Natural killer cell treated with Interleukin-12 subunit alpha and Interleukin-12 subunit beta and Interleukin-15 and Interleukin-18, amount 100 ng/mL, for 72 hours (primary cell): ENCODE data around the gene ADAM8. TPM values are rescaled to one million over a fixed set of nuclear protein-coding genes. Genes with fewer than 3 reads are reported as not detected.
A peak's percentile ranks its signal among the peaks of the same experiment; 100 is the strongest.

ENCODE experiments used
- ATAC-seq, 2 donors: fragments of 150-1000 bp; cut with Tn5 transposase in 1 of 2; sonication (Bioruptor Pico), chemical (Tn5 transposase) in 1 of 2; 2 replicates each; pipeline ENCODE4 v1.10.0; 2021
- DNase-seq: peaks from one replicate; pipeline ENCODE4 v3.0.0; 2022; ENCODE audit warnings: low spot score
- H3K27ac Mint-ChIP-seq, 2 donors: 1 replicate in 1 of 2; 2 replicates in 1 of 2; pipeline ENCODE4 v1.8.0; 2022; ENCODE audit warnings: mixed read lengths in 2 of 2, mild to moderate bottlenecking in 1 of 2, moderate library complexity in 1 of 2
- H3K27me3 Mint-ChIP-seq, 2 donors: 1 replicate in 1 of 2; 2 replicates in 1 of 2; pipeline ENCODE4 v1.8.0; 2022; ENCODE audit warnings: mixed read lengths in 2 of 2
- H3K36me3 Mint-ChIP-seq: one replicate; pipeline ENCODE4 v1.8.0; 2022; ENCODE audit warnings: mixed read lengths
- H3K4me1 Mint-ChIP-seq, 2 donors: 1 replicate in 1 of 2; 2 replicates in 1 of 2; pipeline ENCODE4 v1.8.0; 2022; ENCODE audit warnings: low read depth in 2 of 2, mixed read lengths in 2 of 2, mild to moderate bottlenecking in 1 of 2
- H3K4me3 Mint-ChIP-seq: one replicate; pipeline ENCODE4 v1.8.0; 2022; ENCODE audit warnings: mixed read lengths
- H3K9me3 Mint-ChIP-seq: 2 replicates; pipeline ENCODE4 v1.8.0; 2022; ENCODE audit warnings: mixed read lengths
- total RNA-seq, 2 donors: library from RNA; stranded (reverse); gene quantifications; one replicate each; pipeline ENCODE4 v1.2.3, GENCODE V29; 2022

The ADAM8 gene
- total RNA-seq, 2 donors from 2014 or later = 202 to 211 TPM

DNA sequence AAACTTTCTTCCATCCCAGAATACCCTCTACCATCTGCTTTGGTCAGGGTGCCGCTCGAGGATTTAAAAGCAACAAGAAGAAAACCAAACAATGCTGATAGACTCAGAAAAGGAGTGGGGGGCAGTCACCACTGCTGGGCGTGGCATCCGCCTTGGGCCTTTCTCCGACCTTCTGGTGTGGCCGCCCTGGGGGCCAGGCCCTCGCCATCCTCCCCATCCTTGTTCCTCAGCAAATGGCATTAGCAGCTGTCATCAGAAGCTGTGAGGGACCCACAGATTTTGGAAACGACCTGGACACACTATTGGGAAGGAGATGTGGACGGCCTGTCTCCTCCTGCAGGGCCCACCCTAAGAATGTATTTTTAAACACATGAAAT, 36.1 kb upstream of the ADAM8 start:
- no peak overlapping the region for H3K4me3 Mint-ChIP-seq
- no peak overlapping the region for H3K27ac Mint-ChIP-seq
- no peaks in the 10 kb centered on the region for H3K27me3 Mint-ChIP-seq
- no peaks in the 10 kb centered on the region for H3K9me3 Mint-ChIP-seq
- no peak for DNase-seq
- no peaks in the 10 kb centered on the region for H3K36me3 Mint-ChIP-seq
- peaks cover 6 to 9% of the 10 kb centered on the region in 2 donors for H3K4me1 Mint-ChIP-seq
- ATAC-seq = no peak

DNA sequence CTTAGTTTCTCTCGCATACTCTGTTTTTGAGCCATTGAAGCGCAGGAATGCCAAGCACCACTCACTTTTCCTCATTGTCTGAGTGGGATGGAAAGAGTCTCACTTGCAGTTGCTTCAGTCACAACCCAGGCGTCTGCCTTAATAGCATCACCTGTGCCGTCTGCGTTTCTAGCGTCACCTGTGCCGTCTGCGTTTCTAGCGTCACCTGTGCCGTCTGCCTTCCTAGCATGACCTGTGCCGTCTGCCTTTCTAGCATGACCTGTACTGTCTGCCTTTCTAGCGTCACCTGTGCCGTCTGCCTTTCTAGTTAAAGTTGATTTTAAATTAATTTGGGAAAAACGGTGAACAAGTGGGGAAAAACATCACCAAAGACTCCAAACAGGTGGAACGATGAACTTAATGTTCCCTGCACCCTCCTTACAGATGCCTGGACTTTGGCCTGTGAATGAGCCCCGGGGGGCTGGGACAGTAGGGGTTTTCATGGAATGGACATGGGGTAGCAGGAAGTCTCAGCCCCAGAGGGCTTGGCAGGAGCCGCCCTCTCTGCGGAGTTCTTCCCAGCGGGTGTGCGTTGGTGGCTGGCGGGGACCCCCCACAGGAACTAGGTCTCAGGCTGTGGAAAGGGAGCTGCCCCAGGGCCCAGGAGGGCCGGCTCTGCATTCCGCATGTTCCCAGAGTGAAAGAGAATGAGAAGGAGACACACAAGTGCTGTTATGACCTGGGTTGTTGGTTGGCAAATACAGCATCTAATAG, 35.5 kb upstream of the ADAM8 start:
- Mint-ChIP-seq H3K36me3 (no peaks in the 10 kb centered on the region), H3K4me3 (no peak overlapping the region), H3K9me3 (no peaks in the 10 kb centered on the region), H3K27me3 (no peaks in the 10 kb centered on the region), H3K27ac (no peak overlapping the region), H3K4me1 (peaks cover 12 to 14% of the 10 kb centered on the region in 2 donors)
- no peak for DNase-seq
- ATAC-seq = no peak

DNA sequence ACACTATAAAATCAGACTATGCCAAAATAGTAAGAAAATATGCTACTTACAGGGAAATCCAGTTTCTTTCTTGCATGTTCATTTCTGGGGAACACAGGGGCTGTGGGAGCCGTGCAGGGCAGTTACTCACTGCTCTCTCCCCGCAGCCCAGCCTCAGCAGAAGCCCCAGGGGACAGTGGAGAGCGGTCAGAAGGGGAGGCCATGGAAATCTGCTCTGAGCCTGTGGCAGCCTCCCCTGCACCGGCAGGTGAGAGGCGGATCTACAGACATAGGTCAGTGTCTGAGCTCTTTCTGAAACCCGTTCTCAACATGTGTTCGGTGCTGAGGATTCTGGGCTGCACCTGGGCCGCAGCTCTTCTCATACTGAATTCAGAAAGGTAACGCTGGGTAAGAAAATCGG, 34.9 kb upstream of the ADAM8 start:
- no peaks in the 10 kb centered on the region for H3K36me3 Mint-ChIP-seq
- DNase-seq = no peak
- H3K9me3 Mint-ChIP-seq = no peaks in the 10 kb centered on the region
- no peak overlapping the region for H3K4me3 Mint-ChIP-seq
- peaks cover 13 to 16% of the 10 kb centered on the region in 2 donors for H3K4me1 Mint-ChIP-seq
- no peak overlapping the region for H3K27ac Mint-ChIP-seq
- H3K27me3 Mint-ChIP-seq = no peaks in the 10 kb centered on the region
- no peak for ATAC-seq

DNA sequence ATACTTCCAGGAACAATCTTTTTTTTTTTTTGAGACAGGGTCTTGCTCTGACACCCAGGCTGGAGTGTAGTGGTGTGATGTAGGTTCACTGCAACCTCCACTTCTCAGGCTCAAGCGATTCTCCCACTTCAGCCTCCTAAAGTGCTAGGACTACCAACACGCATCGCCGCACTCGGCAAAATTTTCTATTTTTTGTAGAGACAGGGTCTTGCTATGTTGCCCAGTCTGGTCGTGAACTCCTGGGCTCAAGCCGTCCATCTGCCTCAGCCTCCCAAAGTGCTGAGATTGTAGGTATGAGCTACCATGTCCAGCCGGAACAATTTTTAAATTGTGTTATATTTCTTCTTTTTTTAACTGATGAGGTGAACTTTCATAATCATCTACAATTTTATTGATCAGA, 34.1 kb upstream of the ADAM8 start:
- Mint-ChIP-seq H3K4me1 (peaks cover 13 to 18% of the 10 kb centered on the region in 2 donors), H3K27ac (no peak overlapping the region)
- no peak for ATAC-seq

DNA sequence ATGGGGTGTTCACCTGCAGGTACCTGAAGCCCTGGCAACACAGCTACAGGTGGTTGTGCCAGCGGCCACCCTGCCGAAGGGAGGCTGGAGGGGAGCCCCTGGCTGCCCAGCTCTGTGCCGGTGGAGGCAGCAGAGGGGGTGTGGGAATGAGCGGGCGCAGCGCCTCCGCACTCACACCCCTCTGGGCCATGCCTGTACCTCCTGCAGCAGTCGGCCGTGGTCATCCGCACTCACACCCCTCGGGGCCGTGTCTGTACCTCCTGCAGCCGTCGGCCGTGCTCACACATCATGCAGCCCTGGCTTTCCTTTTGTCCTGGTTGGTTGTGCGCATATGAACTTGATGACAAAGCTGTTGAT, 33.7 kb upstream of the ADAM8 start:
- Mint-ChIP-seq H3K27ac (no peak overlapping the region), H3K4me3 (no peak overlapping the region), H3K36me3 (no peaks in the 10 kb centered on the region), H3K27me3 (no peaks in the 10 kb centered on the region), H3K9me3 (no peaks in the 10 kb centered on the region), H3K4me1 (peaks cover 17 to 22% of the 10 kb centered on the region in 2 donors)
- ATAC-seq (no peak), DNase-seq (no peak)

More for the DNA sequence above, 34.1 kb upstream of the ADAM8 start:
- no peaks in the 10 kb centered on the region for H3K9me3 Mint-ChIP-seq
- no peaks in the 10 kb centered on the region for H3K27me3 Mint-ChIP-seq
- no peak overlapping the region for H3K4me3 Mint-ChIP-seq
- no peaks in the 10 kb centered on the region for H3K36me3 Mint-ChIP-seq
- DNase-seq = no peak

DNA sequence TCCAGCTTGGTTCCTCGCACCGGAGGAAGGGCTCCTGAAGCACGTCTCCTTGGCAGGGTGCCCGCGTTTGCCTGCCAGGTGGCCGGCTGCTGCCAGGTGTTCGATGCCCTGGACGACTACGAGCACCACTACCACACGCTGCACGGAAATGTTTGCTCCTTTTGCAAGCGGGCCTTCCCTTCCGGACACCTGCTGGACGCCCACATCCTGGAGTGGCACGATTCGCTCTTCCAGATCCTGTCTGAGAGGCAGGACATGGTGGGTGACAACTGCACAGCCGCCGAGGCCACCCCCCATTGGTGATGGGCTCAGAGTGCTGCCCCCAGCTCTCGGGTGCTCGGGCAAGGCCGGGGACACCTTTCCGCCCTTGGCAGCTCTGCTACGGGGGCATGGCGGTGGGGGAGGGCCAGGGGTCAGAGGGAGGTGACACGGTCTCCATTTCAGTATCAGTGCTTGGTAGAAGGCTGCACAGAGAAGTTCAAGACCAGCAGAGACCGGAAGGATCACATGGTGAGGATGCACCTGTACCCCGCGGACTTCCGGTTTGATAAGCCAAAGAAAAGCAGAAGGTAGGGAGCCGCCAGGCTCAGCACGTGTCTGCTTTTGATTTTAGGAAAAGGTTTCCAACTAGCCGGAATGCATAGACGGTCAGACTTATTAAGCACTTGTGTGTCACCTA, 33.2 kb upstream of the ADAM8 start:
- no peak for DNase-seq
- H3K27ac Mint-ChIP-seq = peak overlapping the region in 1 of 2 donors; percentile 95
- ATAC-seq = no peak
- H3K9me3 Mint-ChIP-seq = no peaks in the 10 kb centered on the region
- no peaks in the 10 kb centered on the region for H3K36me3 Mint-ChIP-seq
- no peaks in the 10 kb centered on the region for H3K27me3 Mint-ChIP-seq
- peak overlapping the region; percentile 65 for H3K4me3 Mint-ChIP-seq
- peaks cover 19 to 26% of the 10 kb centered on the region in 2 donors for H3K4me1 Mint-ChIP-seq

DNA sequence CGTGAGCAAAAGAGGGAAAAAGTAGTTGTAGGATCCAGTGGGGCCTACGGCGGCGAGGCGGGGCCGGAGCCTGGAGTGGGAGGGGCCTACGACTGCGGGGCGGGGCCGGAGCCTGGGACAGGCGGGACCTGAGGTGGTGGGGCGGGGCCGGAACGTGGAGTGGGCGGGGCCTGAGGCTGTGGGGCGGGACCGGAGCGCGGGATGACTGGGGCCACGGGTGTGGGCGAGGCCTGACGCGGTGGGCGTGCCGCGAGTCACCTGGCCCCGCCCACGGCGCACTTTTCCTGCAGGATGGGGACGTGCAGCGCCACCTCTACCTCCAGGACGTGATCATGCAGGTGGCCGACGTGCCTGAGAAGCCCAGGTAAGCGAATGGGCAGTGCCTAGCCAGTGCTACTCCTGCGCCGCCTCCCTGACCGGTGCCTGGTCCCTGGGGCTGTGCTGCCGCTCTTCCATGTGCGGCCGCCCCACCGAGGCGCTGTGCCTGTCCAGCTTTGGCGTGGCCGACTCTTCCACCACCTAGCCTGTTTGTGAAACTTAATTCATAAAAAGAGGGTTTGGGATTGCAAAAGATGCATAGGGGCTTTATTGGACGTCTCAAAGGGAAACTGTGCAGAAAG, 32.5 kb upstream of the ADAM8 start:
- Mint-ChIP-seq H3K4me3 (peak overlapping the region; percentile 65), H3K4me1 (peaks cover 19 to 22% of the 10 kb centered on the region in 2 donors), H3K27ac (peak overlapping the region in 1 of 2 donors; percentile 95), H3K9me3 (no peaks in the 10 kb centered on the region), H3K36me3 (no peaks in the 10 kb centered on the region), H3K27me3 (no peaks in the 10 kb centered on the region)
- peak; percentile 90 to 97 for ATAC-seq
- DNase-seq = peak; percentile 91

DNA sequence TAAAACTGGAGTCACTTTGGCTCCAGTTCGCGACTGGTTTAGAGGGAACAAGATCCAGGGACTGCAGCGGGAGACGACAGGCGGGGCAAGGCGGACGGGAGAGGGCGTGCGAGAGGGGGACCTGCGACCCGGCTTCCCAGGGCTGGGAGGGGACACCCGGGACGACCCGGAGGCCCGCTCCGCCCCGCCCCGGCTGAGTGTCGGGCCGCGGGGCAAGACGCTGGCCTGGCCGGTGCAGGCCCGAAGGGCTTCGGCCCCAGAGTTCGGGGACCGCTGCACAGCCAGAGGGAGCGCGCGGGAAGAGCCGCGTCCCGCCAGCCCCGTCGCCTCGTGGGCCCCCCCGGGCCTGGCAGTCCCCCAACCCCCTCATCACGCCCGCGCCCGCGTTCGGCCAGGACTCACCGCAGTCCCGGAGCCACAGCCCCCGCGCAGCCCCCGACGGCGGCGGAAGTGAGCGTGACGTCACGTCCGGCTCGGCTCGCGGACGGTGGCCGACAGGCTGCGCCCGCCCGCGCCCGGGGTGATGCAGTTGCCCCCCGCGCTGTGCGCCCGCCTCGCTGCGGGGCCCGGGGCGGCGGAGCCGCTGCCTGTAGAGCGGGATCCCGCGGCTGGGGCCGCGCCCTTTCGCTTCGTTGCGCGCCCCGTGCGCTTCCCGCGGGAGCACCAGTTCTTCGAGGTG, 31.9 kb upstream of the ADAM8 start, which contains the start of the genes TUBGCP2 and ZNF511:
Gene TUBGCP2, minus strand, starts transcription at position 452 of the 679 bp plus-strand sequence. CDS start 5,931 bp downstream, outside the sequence.
Gene ZNF511, plus strand, starts transcription at position 494 of the 679 bp plus-strand sequence. Its CDS starts 30 bp downstream, at position 524.
- peak; percentile 92 for ATAC-seq
- Mint-ChIP-seq H3K4me3 (peak within 1 kb of the TSS; percentile 97), H3K27ac (peak within 1 kb of the TSS; percentile 95), H3K4me1 (peaks cover 19 to 23% of the 10 kb centered on the region in 2 donors), H3K27me3 (no peaks in the 10 kb centered on the region), H3K9me3 (no peaks in the 10 kb centered on the region), H3K36me3 (no peaks in the 10 kb centered on the region)
- DNase-seq = peak; percentile 93

DNA sequence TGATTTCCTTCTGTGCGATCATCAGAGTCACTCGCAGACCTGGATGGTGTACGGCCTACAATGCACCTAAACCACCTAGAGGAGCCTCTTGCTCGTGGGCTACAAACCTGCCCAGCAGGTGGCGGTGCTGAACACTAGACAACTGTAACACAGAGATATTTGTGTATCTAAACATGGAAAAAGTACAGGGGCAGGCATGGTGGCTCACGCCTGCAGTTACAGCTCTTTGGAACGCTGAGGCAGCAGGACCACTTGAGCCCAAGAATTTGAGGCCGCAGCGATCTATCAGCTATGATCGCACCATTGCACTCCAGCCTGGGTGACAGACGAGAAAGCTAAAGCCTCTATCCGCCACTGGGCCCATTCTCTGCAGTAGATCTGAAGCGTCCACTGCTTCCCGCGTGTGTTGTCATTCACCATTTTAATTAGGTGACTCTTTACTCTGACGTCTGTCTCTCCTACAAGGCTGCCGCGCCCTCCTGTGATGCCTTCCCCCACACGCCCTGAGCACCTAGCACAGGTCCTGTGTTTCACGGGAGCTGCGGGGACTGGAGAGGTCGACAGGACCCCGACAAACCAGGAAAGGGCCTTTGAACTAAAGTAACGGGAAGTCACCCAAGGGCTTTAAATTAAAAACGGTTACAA, 31.2 kb upstream of the ADAM8 start:
- peak overlapping the region; percentile 97 for H3K4me3 Mint-ChIP-seq
- H3K27me3 Mint-ChIP-seq = no peaks in the 10 kb centered on the region
- DNase-seq (no peak), ATAC-seq (peak in 1 of 2 donors; percentile 41)
- H3K36me3 Mint-ChIP-seq = no peaks in the 10 kb centered on the region
- H3K9me3 Mint-ChIP-seq = no peaks in the 10 kb centered on the region
- H3K27ac Mint-ChIP-seq = peak overlapping the region; percentile 95
- H3K4me1 Mint-ChIP-seq = peaks cover 19 to 25% of the 10 kb centered on the region in 2 donors

DNA sequence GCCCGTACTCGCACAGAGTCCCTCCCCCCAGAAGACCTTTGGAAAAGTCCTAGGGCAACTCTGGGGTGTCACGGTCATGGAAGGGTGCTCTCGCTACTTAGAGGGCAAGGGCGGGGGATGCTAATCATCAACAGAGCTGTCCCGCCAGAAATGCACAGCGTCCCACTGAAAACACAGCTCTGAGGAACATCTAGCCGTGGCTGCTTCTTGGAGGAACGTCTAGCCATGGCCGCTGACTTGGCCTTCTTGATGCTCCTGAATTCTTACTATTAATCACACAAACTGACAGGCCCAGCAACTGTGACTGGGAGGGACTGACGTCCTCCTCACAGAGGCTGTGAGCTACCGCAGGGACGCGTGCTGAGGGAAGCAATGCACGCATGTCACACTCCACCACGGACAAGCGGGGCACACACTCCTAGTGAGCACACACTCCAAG, 30.3 kb upstream of the ADAM8 start:
- DNase-seq = no peak
- Mint-ChIP-seq H3K27ac (peak overlapping the region; percentile 95), H3K9me3 (no peaks in the 10 kb centered on the region), H3K4me1 (peaks cover 19 to 28% of the 10 kb centered on the region in 2 donors), H3K36me3 (no peaks in the 10 kb centered on the region), H3K27me3 (no peaks in the 10 kb centered on the region), H3K4me3 (peak overlapping the region; percentile 97)
- ATAC-seq = no peak

DNA sequence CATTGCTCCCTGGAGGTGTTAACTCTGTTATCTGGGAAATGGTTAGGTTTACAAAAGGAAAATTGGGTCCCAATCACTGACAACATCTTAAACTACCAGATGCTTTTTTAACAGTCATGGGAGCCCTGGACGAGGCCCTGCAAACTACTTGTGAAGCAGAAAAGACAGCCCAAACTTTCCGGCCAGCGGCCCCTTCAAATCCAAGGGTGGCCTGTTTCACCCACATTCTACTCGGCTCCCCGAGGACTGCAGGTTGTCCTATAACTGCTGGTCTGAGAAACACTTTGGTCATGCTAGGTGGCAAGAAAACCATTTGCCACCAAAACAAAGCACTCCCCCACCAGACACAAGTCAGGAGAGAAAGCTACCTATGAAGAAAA, 29.4 kb upstream of the ADAM8 start:
- no peak for ATAC-seq
- H3K27ac Mint-ChIP-seq = peak overlapping the region in 1 of 2 donors; percentile 69

DNA sequence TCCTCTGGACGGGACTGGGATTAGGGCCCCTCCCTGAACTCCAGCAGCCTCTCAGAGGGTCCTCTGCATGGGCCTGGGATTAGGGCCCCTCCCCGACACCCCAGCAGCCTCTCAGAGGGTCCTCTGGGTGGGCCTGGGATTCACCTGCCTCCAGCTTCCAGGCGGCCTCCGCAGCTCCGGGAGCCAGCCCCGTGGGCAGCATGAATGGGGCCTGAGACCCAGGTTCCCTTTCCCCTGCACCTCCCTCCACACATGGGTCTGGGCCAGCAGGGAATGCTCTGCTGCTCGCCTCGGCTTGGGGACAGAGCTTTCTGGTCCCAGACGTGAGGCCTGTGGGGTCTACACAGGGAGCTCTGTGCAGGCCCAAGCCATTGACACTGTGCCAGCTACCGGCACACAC, 26.5 kb upstream of the ADAM8 start:
- Mint-ChIP-seq H3K4me3 (no peak overlapping the region), H3K27ac (no peak overlapping the region), H3K27me3 (no peaks in the 10 kb centered on the region), H3K9me3 (no peaks in the 10 kb centered on the region), H3K4me1 (peaks cover 18 to 33% of the 10 kb centered on the region in 2 donors), H3K36me3 (peaks cover 4% of the 10 kb centered on the region)
- ATAC-seq (no peak), DNase-seq (no peak)

More for the DNA sequence above, 29.4 kb upstream of the ADAM8 start:
- peaks cover 19 to 28% of the 10 kb centered on the region in 2 donors for H3K4me1 Mint-ChIP-seq
- DNase-seq = no peak
- H3K4me3 Mint-ChIP-seq = no peak overlapping the region
- H3K27me3 Mint-ChIP-seq = no peaks in the 10 kb centered on the region
- no peaks in the 10 kb centered on the region for H3K36me3 Mint-ChIP-seq
- no peaks in the 10 kb centered on the region for H3K9me3 Mint-ChIP-seq

DNA sequence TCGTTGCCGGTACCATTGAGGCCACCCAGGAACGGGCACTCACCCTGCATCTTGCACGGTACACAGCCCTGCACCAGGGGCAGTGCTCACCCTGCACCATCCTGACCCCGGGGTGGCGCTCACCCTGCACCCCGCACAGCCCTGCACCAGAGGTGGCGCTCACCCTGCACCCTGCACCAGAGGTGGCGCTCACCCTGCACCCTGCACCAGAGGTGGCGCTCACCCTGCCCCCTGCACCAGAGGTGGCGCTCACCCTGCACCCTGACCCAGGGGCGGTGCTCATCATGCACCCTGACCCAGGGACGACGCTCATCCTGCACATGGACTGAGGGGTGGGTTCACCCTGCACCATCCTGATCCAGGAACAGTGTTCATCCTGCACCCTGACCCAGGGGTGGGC, 25.6 kb upstream of the ADAM8 start:
- Mint-ChIP-seq H3K4me3 (no peak overlapping the region), H3K36me3 (peaks cover 11% of the 10 kb centered on the region), H3K27ac (no peak overlapping the region), H3K27me3 (no peaks in the 10 kb centered on the region), H3K9me3 (no peaks in the 10 kb centered on the region), H3K4me1 (peaks cover 8 to 28% of the 10 kb centered on the region in 2 donors)
- peak in 1 of 2 donors; percentile 31 for ATAC-seq
- no peak for DNase-seq
